ENCODE data around the gene AASDH.

Gene AASDH

GRCh38 chr4:56405016-56405415, 17.7 kb upstream of the AASDH start:
- ATAC-seq, result no peak
- TF ChIP-seq TOX (CRISPR knock-in tag; IDR thresholded peaks at IDR 0.05; ENCODE audit: borderline replicate concordance), result no peak
- no peak for TF ChIP-seq ZFP30 (CRISPR knock-in tag; IDR thresholded peaks at IDR 0.05)
- no peak for TF ChIP-seq RARB (CRISPR knock-in tag; IDR thresholded peaks at IDR 0.05)
- no peak for TF ChIP-seq ESRRG (CRISPR knock-in tag; IDR thresholded peaks at IDR 0.05)
- no peak for TF ChIP-seq TSHZ2 (CRISPR knock-in tag; IDR thresholded peaks at IDR 0.05)

- no peak for ATAC-seq
- TF ChIP-seq SNAI2 (CRISPR knock-in tag; IDR thresholded peaks at IDR 0.05), result no peak
- TF ChIP-seq GLIS3 (CRISPR knock-in tag; IDR thresholded peaks at IDR 0.05), result no peak
Measured at GRCh38 chr4:56400560-56400959, 13.3 kb upstream of the AASDH start.

- no peak for TF ChIP-seq RARB (CRISPR knock-in tag; IDR thresholded peaks at IDR 0.05)
- TF ChIP-seq SNAI2 (CRISPR knock-in tag; IDR thresholded peaks at IDR 0.05), result no peak
- TF ChIP-seq, protein P1, sequence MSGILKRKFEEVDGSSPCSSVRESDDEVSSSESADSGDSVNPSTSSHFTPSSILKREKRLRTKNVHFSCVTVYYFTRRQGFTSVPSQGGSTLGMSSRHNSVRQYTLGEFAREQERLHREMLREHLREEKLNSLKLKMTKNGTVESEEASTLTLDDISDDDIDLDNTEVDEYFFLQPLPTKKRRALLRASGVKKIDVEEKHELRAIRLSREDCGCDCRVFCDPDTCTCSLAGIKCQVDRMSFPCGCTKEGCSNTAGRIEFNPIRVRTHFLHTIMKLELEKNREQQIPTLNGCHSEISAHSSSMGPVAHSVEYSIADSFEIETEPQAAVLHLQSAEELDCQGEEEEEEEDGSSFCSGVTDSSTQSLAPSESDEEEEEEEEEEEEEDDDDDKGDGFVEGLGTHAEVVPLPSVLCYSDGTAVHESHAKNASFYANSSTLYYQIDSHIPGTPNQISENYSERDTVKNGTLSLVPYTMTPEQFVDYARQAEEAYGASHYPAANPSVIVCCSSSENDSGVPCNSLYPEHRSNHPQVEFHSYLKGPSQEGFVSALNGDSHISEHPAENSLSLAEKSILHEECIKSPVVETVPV (CRISPR knock-in tag; IDR thresholded peaks at IDR 0.05), result no peak
- TF ChIP-seq GLIS3 (CRISPR knock-in tag; IDR thresholded peaks at IDR 0.05), result no peak
- no peak for TF ChIP-seq ZNF565 (CRISPR knock-in tag; conservative IDR thresholded peaks at IDR 0.05; ENCODE audit: low read depth)
- TF ChIP-seq CSDC2 (CRISPR knock-in tag; IDR thresholded peaks at IDR 0.05), result no peak
- TF ChIP-seq BACH2 (CRISPR knock-in tag; IDR thresholded peaks at IDR 0.05; ENCODE audit: borderline replicate concordance), result no peak
- no peak for TF ChIP-seq TCF4 (CRISPR knock-in tag; IDR thresholded peaks at IDR 0.05; ENCODE audit: borderline replicate concordance)
- no peak for TF ChIP-seq PPARA (CRISPR knock-in tag; IDR thresholded peaks at IDR 0.05; ENCODE audit: borderline replicate concordance)
- TF ChIP-seq ESRRG (CRISPR knock-in tag; IDR thresholded peaks at IDR 0.05), result no peak
- no peak for TF ChIP-seq ZFP3 (CRISPR knock-in tag; IDR thresholded peaks at IDR 0.05)
- TF ChIP-seq, protein P2, sequence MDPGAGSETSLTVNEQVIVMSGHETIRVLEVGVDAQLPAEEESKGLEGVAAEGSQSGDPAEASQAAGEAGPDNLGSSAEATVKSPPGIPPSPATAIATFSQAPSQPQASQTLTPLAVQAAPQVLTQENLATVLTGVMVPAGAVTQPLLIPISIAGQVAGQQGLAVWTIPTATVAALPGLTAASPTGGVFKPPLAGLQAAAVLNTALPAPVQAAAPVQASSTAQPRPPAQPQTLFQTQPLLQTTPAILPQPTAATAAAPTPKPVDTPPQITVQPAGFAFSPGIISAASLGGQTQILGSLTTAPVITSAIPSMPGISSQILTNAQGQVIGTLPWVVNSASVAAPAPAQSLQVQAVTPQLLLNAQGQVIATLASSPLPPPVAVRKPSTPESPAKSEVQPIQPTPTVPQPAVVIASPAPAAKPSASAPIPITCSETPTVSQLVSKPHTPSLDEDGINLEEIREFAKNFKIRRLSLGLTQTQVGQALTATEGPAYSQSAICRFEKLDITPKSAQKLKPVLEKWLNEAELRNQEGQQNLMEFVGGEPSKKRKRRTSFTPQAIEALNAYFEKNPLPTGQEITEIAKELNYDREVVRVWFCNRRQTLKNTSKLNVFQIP (CRISPR knock-in tag; IDR thresholded peaks at IDR 0.05; ENCODE audit: borderline replicate concordance, low read depth), result no peak
- TF ChIP-seq ZC3H10 (CRISPR knock-in tag; IDR thresholded peaks at IDR 0.05), result no peak
- no peak for TF ChIP-seq ZNF70 (CRISPR knock-in tag; IDR thresholded peaks at IDR 0.05)
- no peak for TF ChIP-seq TSHZ2 (CRISPR knock-in tag; IDR thresholded peaks at IDR 0.05)
- TF ChIP-seq ZNF8 (CRISPR knock-in tag; IDR thresholded peaks at IDR 0.05), result no peak
- no peak for TF ChIP-seq OSR1 (CRISPR knock-in tag; IDR thresholded peaks at IDR 0.05)
- no peak for TF ChIP-seq ZFP30 (CRISPR knock-in tag; IDR thresholded peaks at IDR 0.05)
- no peak for ATAC-seq
Measured at GRCh38 chr4:56391270-56391669, 4.0 kb upstream of the AASDH start.

- no peak for ATAC-seq
- no peak for TF ChIP-seq ZFP30 (CRISPR knock-in tag; IDR thresholded peaks at IDR 0.05)
- TF ChIP-seq CSDC2 (CRISPR knock-in tag; IDR thresholded peaks at IDR 0.05), result no peak
- no peak for TF ChIP-seq ZNF565 (CRISPR knock-in tag; conservative IDR thresholded peaks at IDR 0.05; ENCODE audit: low read depth)
- TF ChIP-seq SNAI2 (CRISPR knock-in tag; IDR thresholded peaks at IDR 0.05), result no peak
- no peak for TF ChIP-seq TCF4 (CRISPR knock-in tag; IDR thresholded peaks at IDR 0.05; ENCODE audit: borderline replicate concordance)
- TF ChIP-seq PPARA (CRISPR knock-in tag; IDR thresholded peaks at IDR 0.05; ENCODE audit: borderline replicate concordance), result no peak
- no peak for TF ChIP-seq ZNF70 (CRISPR knock-in tag; IDR thresholded peaks at IDR 0.05)
- no peak for TF ChIP-seq ESRRG (CRISPR knock-in tag; IDR thresholded peaks at IDR 0.05)
- no peak for TF ChIP-seq RARB (CRISPR knock-in tag; IDR thresholded peaks at IDR 0.05)
- TF ChIP-seq, protein P1 (CRISPR knock-in tag; IDR thresholded peaks at IDR 0.05), result no peak
- TF ChIP-seq, protein P3, sequence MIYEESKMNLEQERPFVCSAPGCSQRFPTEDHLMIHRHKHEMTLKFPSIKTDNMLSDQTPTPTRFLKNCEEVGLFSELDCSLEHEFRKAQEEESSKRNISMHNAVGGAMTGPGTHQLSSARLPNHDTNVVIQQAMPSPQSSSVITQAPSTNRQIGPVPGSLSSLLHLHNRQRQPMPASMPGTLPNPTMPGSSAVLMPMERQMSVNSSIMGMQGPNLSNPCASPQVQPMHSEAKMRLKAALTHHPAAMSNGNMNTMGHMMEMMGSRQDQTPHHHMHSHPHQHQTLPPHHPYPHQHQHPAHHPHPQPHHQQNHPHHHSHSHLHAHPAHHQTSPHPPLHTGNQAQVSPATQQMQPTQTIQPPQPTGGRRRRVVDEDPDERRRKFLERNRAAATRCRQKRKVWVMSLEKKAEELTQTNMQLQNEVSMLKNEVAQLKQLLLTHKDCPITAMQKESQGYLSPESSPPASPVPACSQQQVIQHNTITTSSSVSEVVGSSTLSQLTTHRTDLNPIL (CRISPR knock-in tag; IDR thresholded peaks at IDR 0.05; ENCODE audit: low read depth), result no peak
Measured at GRCh38 chr4:56389558-56389957, 2.3 kb upstream of the AASDH start.
